HepG2 (cell line): ENCODE measurements around the gene TP73. TPM values are rescaled to one million over a fixed set of nuclear protein-coding genes. Genes with fewer than 3 reads are reported as not detected.
A peak's percentile ranks its signal among the peaks of the same experiment; 100 is the strongest.

Experiments used
- ATAC-seq: fragments of 200-7000 bp; cut with Tn5 transposase; 3 replicates; pipeline ENCODE4 v1.9.1; 2020; ENCODE audit warnings: mild to moderate bottlenecking, moderate library complexity
- BruUV-seq: library from RNA; stranded (reverse); fragments of 400-500 nt; replicated peaks from 2 replicates; lab custom pipeline; 2021; lab: Mats Ljungman, UMichigan
- CTCF ChIA-PET: fragments of 300-600 bp; formaldehyde crosslinking; extraction: SDS; loops from one replicate; lab custom pipeline; 2021; ENCODE audit warnings: low total read pairs, inconsistent platforms, low intra/inter-chr PET ratio; lab: Yijun Ruan, JAX
- POLR2A ChIA-PET: fragments of 350-600 bp; sonication (Branson Sonifier 250); formaldehyde crosslinking; loops from one replicate; lab custom pipeline; 2020; ENCODE audit warnings: antibody characterized with exemption, inconsistent platforms; lab: Yijun Ruan, JAX
- DNase-seq: peaks from one replicate; pipeline ENCODE4 v3.0.0-alpha.2; 2015; ENCODE audit warnings: low spot score
- FAIRE-seq: peaks from 3 replicates; lab custom pipeline; 2011; peaks lifted over from hg19 to GRCh38; lab: Jason Lieb, UNC
- H2AFZ ChIP-seq: one replicate; pipeline ENCODE4 v1.6.1; 2011; ENCODE audit warnings: low read length, inconsistent platforms
- H3K27ac ChIP-seq: fragments of 300-600 bp; 3 replicates; pipeline ENCODE4 v1.8.0; 2011; ENCODE audit warnings: mixed run types, mild to moderate bottlenecking, mixed read lengths, low read length, inconsistent platforms; ENCODE audit not compliant: insufficient read depth; ENCODE audit errors: extremely low read length
- H3K27me3 ChIP-seq, 2 experiments: fragments of 200-600 bp in 1 of 2; 2 replicates in 1 of 2; 3 replicates in 1 of 2; pipeline versions ENCODE4 v1.6.0 to v1.8.0; 2011; ENCODE audit warnings: low read length in 2 of 2, mild to moderate bottlenecking in 2 of 2, moderate library complexity in 2 of 2, inconsistent platforms in 1 of 2; ENCODE audit not compliant: insufficient read depth in 2 of 2, control insufficient read depth in 1 of 2
- H3K36me3 ChIP-seq, 2 experiments: fragments of 200-600 bp in 1 of 2; replicated peaks in 1 of 2; 2 replicates in 1 of 2; 3 replicates in 1 of 2; pipeline versions ENCODE4 v1.5.1 to v1.8.0; 2011; ENCODE audit warnings: low read length in 2 of 2, inconsistent platforms in 1 of 2; ENCODE audit not compliant: insufficient read depth in 2 of 2, control insufficient read depth in 1 of 2
- H3K4me1 ChIP-seq: 2 replicates; pipeline ENCODE4 v1.5.1; 2012; ENCODE audit warnings: low read length, inconsistent platforms; ENCODE audit not compliant: insufficient read depth
- H3K4me2 ChIP-seq: 2 replicates; pipeline ENCODE4 v1.6.0; 2011; ENCODE audit warnings: low read depth, low read length, inconsistent platforms
- H3K4me3 ChIP-seq, 3 experiments: fragments of 200-600 bp in 1 of 3; sonication (generic), shearing (Covaris generic) in 1 of 3; replicated peaks in 1 of 3; 2 replicates each; pipeline ENCODE4 v1.5.1; 2011 to 2016; ENCODE audit warnings: low read length in 3 of 3, inconsistent platforms in 2 of 3, low read depth in 2 of 3, mild to moderate bottlenecking in 2 of 3, control low read depth in 1 of 3, mixed read lengths in 1 of 3; ENCODE audit not compliant: insufficient read depth in 1 of 3
- H3K79me2 ChIP-seq: one replicate; pipeline ENCODE4 v1.6.1; 2011; ENCODE audit warnings: low read length, inconsistent platforms; ENCODE audit not compliant: insufficient read depth
- H3K9ac ChIP-seq: 2 replicates; pipeline ENCODE4 v1.6.0; 2011; ENCODE audit warnings: mild to moderate bottlenecking, low read depth, low read length, inconsistent platforms; ENCODE audit not compliant: insufficient read depth
- H3K9me3 ChIP-seq: 2 replicates; pipeline ENCODE4 v1.5.1; 2012; ENCODE audit warnings: mild to moderate bottlenecking, low read length
- H4K20me1 ChIP-seq: 2 replicates; pipeline ENCODE4 v1.6.0; 2011; ENCODE audit warnings: inconsistent platforms, mild to moderate bottlenecking, low read length, moderate library complexity; ENCODE audit not compliant: insufficient read depth
- ATM ChIP-seq: fragments of 450-650 bp; IDR thresholded peaks from 2 replicates; pipeline ENCODE4 v1.7.1; 2017; ENCODE audit warnings: mild to moderate bottlenecking, borderline replicate concordance
- FOXP1 ChIP-seq, 2 experiments: fragments of 450-650 bp in 1 of 2; IDR thresholded peaks; 2 replicates each; pipeline ENCODE4 v1.6.1; 2017 to 2018; ENCODE audit warnings: antibody characterized with exemption in 1 of 2
- PAX8 ChIP-seq: sonication (generic); formaldehyde crosslinking; IDR thresholded peaks from 2 replicates; pipeline ENCODE4 v1.8.0; 2022; ENCODE audit warnings: mild to moderate bottlenecking, missing genetic modification reagents, borderline replicate concordance
- SNAI1 ChIP-seq: sonication (generic); formaldehyde crosslinking; IDR thresholded peaks from 2 replicates; pipeline ENCODE4 v1.5.0; 2020; ENCODE audit warnings: mild to moderate bottlenecking, missing genetic modification reagents, borderline replicate concordance
- TRAFD1 ChIP-seq: sonication (generic); formaldehyde crosslinking; IDR thresholded peaks from 2 replicates; pipeline ENCODE4 v1.5.1; 2020; ENCODE audit warnings: missing genetic modification reagents, mild to moderate bottlenecking, borderline replicate concordance
- ZNF20 ChIP-seq: sonication (generic); formaldehyde crosslinking; IDR thresholded peaks from 2 replicates; pipeline ENCODE4 v1.4.0; 2020; ENCODE audit warnings: mild to moderate bottlenecking, moderate library complexity, missing genetic modification reagents
- ZNF331 ChIP-seq: sonication (generic); formaldehyde crosslinking; IDR thresholded peaks from 2 replicates; pipeline ENCODE4 v1.4.0; 2020; ENCODE audit warnings: missing genetic modification reagents
- WGBS: methylation state at CpG from one replicate; pipeline ENCODE4 v1.1.6; 2017; ENCODE audit warnings: low lambda C conversion rate; 5-methylcytosine and 5-hydroxymethylcytosine counted together
- in situ Hi-C: cut with HindIII; loops from 2 replicates; pipeline ENCODE4 v1.10.0; 2017; ENCODE audit warnings: low pct_unique_long_range_greater_than_20kb; ENCODE audit not compliant: extremely low pct_ligation_motif_present
- intact Hi-C: fragments of 100-400 bp; cut with micrococcal nuclease; formaldehyde crosslinking; loops from one replicate; pipeline ENCODE4 v1.10.0; 2022; ENCODE audit not compliant: unreplicated experiment
- polyA plus RNA-seq, 8 experiments: library from polyadenylated mRNA; depleted of rRNA in 3 of 8; stranded (reverse) in 7 of 8; unstranded in 1 of 8; fragments of >200 nt; fragmentation: Illumina TruSeq in 4 of 8; extraction: Trizol in 4 of 8; gene quantifications; 2 replicates each; pipeline versions ENCODE4 v1.2.1 to v1.2.3, GENCODE V29; 2011 to 2016; ENCODE audit warnings: low read depth in 4 of 8, missing spikeins in 1 of 8, mixed read lengths in 1 of 8; ENCODE audit not compliant: insufficient read depth in 1 of 8
- total RNA-seq, 5 experiments: library from RNA; depleted of rRNA; stranded (reverse); fragments of >200 nt; fragmentation: Illumina TruSeq; extraction: Trizol; gene quantifications; 2 replicates each; pipeline ENCODE4 v1.2.3, GENCODE V29; 2016; ENCODE audit warnings: low read depth in 1 of 5
- TF ChIP-seq, protein P1 (sequence below): sonication (generic); formaldehyde crosslinking; IDR thresholded peaks from 2 replicates; pipeline ENCODE4 v1.9.0; 2021; ENCODE audit warnings: mild to moderate bottlenecking, missing genetic modification reagents

Gene TP73
- total and polyA plus RNA-seq, 2 of the 13 experiments (the other 11 are each of a cell fraction or from before 2014, with no cell fraction given) = 0.49 to 1.1 TPM

GRCh38 chr1:3604468-3604974 lies 47.8 kb upstream of the TP73 start:
- peaks cover 11% of the 10 kb centered on the region; the same call in 1 of the 2 replicates for H3K4me1 ChIP-seq
- ChIA-PET CTCF (no interaction called here), POLR2A (no interaction called here)
- BruUV-seq = no TSS peak
- in situ Hi-C loops (no loop called here), intact Hi-C loops (no loop called here)
- H4K20me1 ChIP-seq = 0 out of 2 replicates have a peak, but pooled peaks cover 3% of the 10 kb centered on the region
- H3K9me3 ChIP-seq = no peaks in the 10 kb centered on the region
- WGBS = 21% methylated on average over 7 of the region's 8 CpGs
- no peak for ATAC-seq
- H3K4me3 ChIP-seq = no peak overlapping the region
- no peak overlapping the region for H3K9ac ChIP-seq
- no peak overlapping the region for H3K4me2 ChIP-seq
- no peaks in the 10 kb centered on the region for H3K36me3 ChIP-seq
- no peak overlapping the region for H2AFZ ChIP-seq
- DNase-seq = no peak
- H3K27me3 ChIP-seq = peaks cover 17 to 97% of the 10 kb centered on the region in 2 experiments
- no peak for FAIRE-seq
- no peak overlapping the region for H3K27ac ChIP-seq
- TF ChIP-seq SNAI1 = no peak
- no peak for TF ChIP-seq PAX8
- TF ChIP-seq ZNF331 = peak; percentile 96
- H3K79me2 ChIP-seq = no peaks in the 10 kb centered on the region

DNA sequence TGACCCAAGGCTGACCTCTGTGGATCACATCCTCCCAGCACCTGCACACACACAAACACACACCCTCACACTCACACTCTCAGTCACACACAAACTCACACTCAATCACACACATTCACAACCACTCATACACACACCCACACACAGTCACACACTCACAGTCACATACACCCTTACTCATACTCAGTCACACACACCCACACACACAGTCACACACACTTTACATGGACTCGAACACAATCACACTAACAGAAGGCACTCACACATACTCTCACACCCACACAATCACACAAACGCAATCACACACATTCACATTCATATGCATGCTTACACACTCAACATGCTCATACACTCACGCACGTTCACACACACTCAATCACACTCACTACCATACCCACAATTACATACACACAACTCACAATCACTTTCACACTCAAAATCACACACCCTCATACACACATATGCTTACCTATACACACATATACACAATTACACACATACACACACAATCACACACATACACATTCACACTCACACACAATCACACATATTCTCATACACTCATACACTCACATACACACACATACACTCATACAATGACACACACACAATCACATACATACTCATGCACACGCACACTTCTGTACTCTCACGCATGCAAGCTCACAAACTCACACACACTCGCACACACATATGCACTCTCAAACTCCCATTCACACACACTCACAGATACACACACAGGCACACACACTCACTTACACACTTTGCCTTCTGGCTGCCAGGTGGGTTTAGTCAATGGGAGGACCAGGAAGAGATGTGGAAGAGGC lies 47.1 kb upstream of the TP73 start:
- no peak overlapping the region for H3K9ac ChIP-seq
- in situ Hi-C loops (no loop called here), intact Hi-C loops (no loop called here)
- H3K27me3 ChIP-seq = peaks cover 14 to 97% of the 10 kb centered on the region in 2 experiments
- ATAC-seq = no peak
- no peak for DNase-seq
- peaks cover 11% of the 10 kb centered on the region; the same call in 1 of the 2 replicates for H3K4me1 ChIP-seq
- 0 out of 2 replicates have a peak, but pooled peaks cover 6% of the 10 kb centered on the region for H4K20me1 ChIP-seq
- no peak overlapping the region for H3K4me2 ChIP-seq
- no peak overlapping the region for H3K4me3 ChIP-seq
- no peaks in the 10 kb centered on the region for H3K36me3 ChIP-seq
- ChIA-PET POLR2A (no interaction called here), CTCF (no interaction called here)
- WGBS = 45% methylated on average over 7 of the region's 7 CpGs
- no peaks in the 10 kb centered on the region for H3K9me3 ChIP-seq
- no peak for FAIRE-seq
- no peaks in the 10 kb centered on the region for H3K79me2 ChIP-seq
- no peak overlapping the region for H3K27ac ChIP-seq
- no peak overlapping the region for H2AFZ ChIP-seq
- no TSS peak for BruUV-seq
- peak; percentile 7; the same call in 1 of the 2 replicates for TF ChIP-seq ATM
- no peak for TF ChIP-seq ZNF20
- TF ChIP-seq TRAFD1 (CRISPR knock-in tag) = no peak
- TF ChIP-seq FOXP1 (IDR thresholded peaks at IDR 0.05) = 0 out of 2 replicates have a peak, but pooled peaks have one; percentile 15
- no peak for TF ChIP-seq FOXP1 (CRISPR knock-in tag; IDR thresholded peaks at IDR 0.05)
- TF ChIP-seq, protein P1, sequence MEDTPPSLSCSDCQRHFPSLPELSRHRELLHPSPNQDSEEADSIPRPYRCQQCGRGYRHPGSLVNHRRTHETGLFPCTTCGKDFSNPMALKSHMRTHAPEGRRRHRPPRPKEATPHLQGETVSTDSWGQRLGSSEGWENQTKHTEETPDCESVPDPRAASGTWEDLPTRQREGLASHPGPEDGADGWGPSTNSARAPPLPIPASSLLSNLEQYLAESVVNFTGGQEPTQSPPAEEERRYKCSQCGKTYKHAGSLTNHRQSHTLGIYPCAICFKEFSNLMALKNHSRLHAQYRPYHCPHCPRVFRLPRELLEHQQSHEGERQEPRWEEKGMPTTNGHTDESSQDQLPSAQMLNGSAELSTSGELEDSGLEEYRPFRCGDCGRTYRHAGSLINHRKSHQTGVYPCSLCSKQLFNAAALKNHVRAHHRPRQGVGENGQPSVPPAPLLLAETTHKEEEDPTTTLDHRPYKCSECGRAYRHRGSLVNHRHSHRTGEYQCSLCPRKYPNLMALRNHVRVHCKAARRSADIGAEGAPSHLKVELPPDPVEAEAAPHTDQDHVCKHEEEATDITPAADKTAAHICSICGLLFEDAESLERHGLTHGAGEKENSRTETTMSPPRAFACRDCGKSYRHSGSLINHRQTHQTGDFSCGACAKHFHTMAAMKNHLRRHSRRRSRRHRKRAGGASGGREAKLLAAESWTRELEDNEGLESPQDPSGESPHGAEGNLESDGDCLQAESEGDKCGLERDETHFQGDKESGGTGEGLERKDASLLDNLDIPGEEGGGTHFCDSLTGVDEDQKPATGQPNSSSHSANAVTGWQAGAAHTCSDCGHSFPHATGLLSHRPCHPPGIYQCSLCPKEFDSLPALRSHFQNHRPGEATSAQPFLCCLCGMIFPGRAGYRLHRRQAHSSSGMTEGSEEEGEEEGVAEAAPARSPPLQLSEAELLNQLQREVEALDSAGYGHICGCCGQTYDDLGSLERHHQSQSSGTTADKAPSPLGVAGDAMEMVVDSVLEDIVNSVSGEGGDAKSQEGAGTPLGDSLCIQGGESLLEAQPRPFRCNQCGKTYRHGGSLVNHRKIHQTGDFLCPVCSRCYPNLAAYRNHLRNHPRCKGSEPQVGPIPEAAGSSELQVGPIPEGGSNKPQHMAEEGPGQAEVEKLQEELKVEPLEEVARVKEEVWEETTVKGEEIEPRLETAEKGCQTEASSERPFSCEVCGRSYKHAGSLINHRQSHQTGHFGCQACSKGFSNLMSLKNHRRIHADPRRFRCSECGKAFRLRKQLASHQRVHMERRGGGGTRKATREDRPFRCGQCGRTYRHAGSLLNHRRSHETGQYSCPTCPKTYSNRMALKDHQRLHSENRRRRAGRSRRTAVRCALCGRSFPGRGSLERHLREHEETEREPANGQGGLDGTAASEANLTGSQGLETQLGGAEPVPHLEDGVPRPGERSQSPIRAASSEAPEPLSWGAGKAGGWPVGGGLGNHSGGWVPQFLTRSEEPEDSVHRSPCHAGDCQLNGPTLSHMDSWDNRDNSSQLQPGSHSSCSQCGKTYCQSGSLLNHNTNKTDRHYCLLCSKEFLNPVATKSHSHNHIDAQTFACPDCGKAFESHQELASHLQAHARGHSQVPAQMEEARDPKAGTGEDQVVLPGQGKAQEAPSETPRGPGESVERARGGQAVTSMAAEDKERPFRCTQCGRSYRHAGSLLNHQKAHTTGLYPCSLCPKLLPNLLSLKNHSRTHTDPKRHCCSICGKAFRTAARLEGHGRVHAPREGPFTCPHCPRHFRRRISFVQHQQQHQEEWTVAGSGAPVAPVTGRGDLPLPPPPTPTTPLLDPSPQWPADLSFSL (CRISPR knock-in tag) = peak; percentile 48; the same call in 1 of the 2 replicates
